Ovary (tissue), 9 donors: Measurements from ENCODE around the gene MYD88. TPM values are rescaled to one million over a fixed set of nuclear protein-coding genes. Genes with fewer than 3 reads are reported as not detected.

Source experiments
- DNase-seq, 5 donors: peaks; one replicate each; pipeline ENCODE4 v3.0.0-alpha.2; 2019 to 2020
- H3K27ac ChIP-seq, 2 donors: fragments of 200-600 bp; one replicate each; pipeline versions ENCODE4 v1.5.1 to v1.8.0; 2019 to 2022
- H3K27me3 ChIP-seq: fragments of 200-600 bp; one replicate; pipeline ENCODE4 v1.8.0; 2022
- H3K36me3 ChIP-seq: fragments of 200-600 bp; sonication (generic); one replicate; pipeline ENCODE4 v1.5.1; 2019
- H3K4me1 ChIP-seq: one replicate; pipeline ENCODE4 v1.8.1; 2013; ENCODE audit warnings: mild to moderate bottlenecking, moderate library complexity; ENCODE audit not compliant: insufficient read depth
- H3K4me3 ChIP-seq: fragments of 200-600 bp; sonication (generic); one replicate; pipeline ENCODE4 v1.5.1; 2017
- H3K9me3 ChIP-seq, 2 donors: fragments of 200-600 bp in 1 of 2; sonication (generic) in 1 of 2; one replicate each; pipeline versions ENCODE4 v1.5.1 to v1.8.1; 2013 to 2019; ENCODE audit warnings: mild to moderate bottlenecking in 1 of 2, moderate library complexity in 1 of 2
- EP300 ChIP-seq: sonication (generic); formaldehyde crosslinking; IDR thresholded peaks from one replicate; pipeline ENCODE4 v1.6.1; 2017; ENCODE audit warnings: antibody characterized with exemption
- POLR2A ChIP-seq: fragments of 450-650 bp; IDR thresholded peaks from one replicate; pipeline ENCODE4 v1.6.1; 2017; ENCODE audit warnings: antibody characterized with exemption, mild to moderate bottlenecking, moderate library complexity
- WGBS, 3 donors: extraction: QIAGEN DNeasy Blood & Tissue Kit in 1 of 3; methylation state at CpG; one replicate each; pipeline versions ENCODE4 v1.1.5 to v1.1.7; 2013 to 2017; 5-methylcytosine and 5-hydroxymethylcytosine counted together
- intact Hi-C, 4 donors: fragments of 100-400 bp; cut with DNase I; formaldehyde crosslinking; loops; one replicate each; pipeline versions ENCODE4 v1.11.0 to v1.15.1; 2022 to 2023
- polyA plus RNA-seq, 2 donors: library from polyadenylated mRNA; stranded (reverse); fragments of 200-250 nt in 1 of 2; fragments of 350-450 nt in 1 of 2; fragmentation: Illumina TruSeq in 1 of 2; extraction: RNeasy Lipid Tissue Mini Kit (QIAGEN cat#74804) in 1 of 2; gene quantifications; one replicate each; pipeline ENCODE4 v1.2.3, GENCODE V29; 2013 to 2014
- total RNA-seq, 7 donors: library from RNA; depleted of rRNA in 2 of 7; stranded (reverse); fragments of >200 nt in 2 of 7; fragmentation: NEBNext Ultra II Directional in 3 of 7; extraction: Animal tissue kit (Norgen Biotek cat#: 25700) in 3 of 7; gene quantifications; one replicate each; pipeline versions ENCODE4 v1.1.0 to v1.2.4, GENCODE V29; 2016 to 2023
- TF ChIP-seq, protein P1 (sequence below), 3 donors: fragments of 450-650 bp in 2 of 3; fragments of 200-600 bp in 1 of 3; IDR thresholded peaks; one replicate each; pipeline versions ENCODE4 v1.5.1 to v1.8.0; 2016 to 2022; ENCODE audit warnings: antibody characterized with exemption in 3 of 3, mild to moderate bottlenecking in 1 of 3
- donor health status: DM: no; HTN: no; CAD: no; lungs with moderate emphysema.
- donor health status: DM: no; HTN: no; CAD: no.
- donor health status: Bipolar disorder and iron deficiency.
- donor health status: DM: yes; HTN: yes; CAD: no.
- donor health status: DM: no; HTN: no; CAD: no.
- donor health status: DM: yes; HTN: yes; CAD: no.

Gene MYD88
- total and polyA plus RNA-seq, 9 donors, result 12.8 to 58.9 (median 24.0) TPM

DNA sequence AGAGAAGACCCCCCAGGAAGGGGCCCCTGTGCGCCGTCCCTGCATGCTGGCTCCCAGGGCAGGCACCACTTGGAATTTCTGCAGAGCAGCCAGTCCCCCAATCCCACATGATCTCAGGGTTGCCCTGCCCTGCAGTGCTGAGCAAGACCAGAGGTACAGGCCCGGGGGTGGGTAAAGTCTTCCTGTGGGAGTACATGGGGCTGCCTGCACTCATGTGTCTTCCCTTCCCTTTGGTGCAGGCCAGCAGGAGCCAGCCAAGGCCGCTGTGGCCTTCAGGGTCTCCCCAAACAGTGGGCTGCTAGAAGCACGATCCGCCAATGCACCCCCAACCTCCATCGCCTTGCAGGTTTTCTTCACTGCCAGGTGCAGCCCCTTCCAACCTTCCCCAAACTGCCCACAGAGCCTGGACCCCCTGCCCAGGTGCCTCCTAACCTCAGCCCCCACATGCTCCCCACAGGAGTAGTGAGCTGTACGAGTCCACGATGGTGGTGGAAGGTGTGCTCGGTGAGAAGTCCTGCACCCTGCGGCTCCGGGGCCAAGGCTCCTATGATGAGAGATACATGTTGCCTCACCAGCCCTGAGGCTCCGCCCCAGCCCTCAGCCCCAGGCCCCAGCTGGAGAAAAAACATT lies 16.5 kb upstream of the MYD88 start:
- Histone ChIP-seq H3K27me3 (no peaks in the 10 kb centered on the region), H3K4me1 (no peaks in the 10 kb centered on the region), H3K4me3 (no peak overlapping the region), H3K27ac (no peak overlapping the region), H3K36me3 (no peaks in the 10 kb centered on the region), H3K9me3 (no peaks in the 10 kb centered on the region)
- TF ChIP-seq POLR2A (no peak), EP300 (no peak)
- TF ChIP-seq, protein P1, sequence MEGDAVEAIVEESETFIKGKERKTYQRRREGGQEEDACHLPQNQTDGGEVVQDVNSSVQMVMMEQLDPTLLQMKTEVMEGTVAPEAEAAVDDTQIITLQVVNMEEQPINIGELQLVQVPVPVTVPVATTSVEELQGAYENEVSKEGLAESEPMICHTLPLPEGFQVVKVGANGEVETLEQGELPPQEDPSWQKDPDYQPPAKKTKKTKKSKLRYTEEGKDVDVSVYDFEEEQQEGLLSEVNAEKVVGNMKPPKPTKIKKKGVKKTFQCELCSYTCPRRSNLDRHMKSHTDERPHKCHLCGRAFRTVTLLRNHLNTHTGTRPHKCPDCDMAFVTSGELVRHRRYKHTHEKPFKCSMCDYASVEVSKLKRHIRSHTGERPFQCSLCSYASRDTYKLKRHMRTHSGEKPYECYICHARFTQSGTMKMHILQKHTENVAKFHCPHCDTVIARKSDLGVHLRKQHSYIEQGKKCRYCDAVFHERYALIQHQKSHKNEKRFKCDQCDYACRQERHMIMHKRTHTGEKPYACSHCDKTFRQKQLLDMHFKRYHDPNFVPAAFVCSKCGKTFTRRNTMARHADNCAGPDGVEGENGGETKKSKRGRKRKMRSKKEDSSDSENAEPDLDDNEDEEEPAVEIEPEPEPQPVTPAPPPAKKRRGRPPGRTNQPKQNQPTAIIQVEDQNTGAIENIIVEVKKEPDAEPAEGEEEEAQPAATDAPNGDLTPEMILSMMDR (IDR thresholded peaks at IDR 0.05), result no peak
- DNase-seq, result peak in 2 of 5 donors; percentile 10 to 11
- intact Hi-C loops, result no loop called here
- 76 to 83% (median 81%) methylated on average over 13 of the region's 13 CpGs for WGBS, 3 donors

DNA sequence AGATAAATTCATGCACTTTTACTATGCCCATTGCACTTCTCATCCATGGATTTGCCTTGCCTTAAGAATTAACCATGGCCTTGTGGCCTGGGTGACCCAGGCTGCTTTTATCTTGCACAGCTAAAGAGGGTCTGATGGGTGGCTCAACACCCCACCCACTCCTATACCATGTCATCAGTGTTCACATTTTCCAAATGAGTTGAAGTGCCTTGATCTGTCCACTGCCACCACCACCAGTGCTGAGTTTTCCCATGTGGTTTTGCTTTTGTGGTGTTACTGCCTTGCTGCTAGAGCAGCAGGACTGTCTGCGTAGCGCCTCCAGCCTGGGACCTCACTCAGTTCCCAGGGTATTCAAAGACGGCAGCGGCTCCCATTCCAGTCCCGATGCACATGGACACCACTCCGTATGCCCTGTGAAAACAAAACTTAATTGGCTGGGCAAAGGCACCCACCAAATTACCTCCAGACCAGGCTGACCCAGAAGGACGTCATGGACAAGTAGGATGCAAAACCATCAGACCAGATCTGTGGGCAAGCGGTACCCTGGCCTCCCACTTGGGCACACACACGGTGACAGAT lies 15.7 kb upstream of the MYD88 start:
- Histone ChIP-seq H3K4me1 (no peaks in the 10 kb centered on the region), H3K27ac (no peak overlapping the region), H3K4me3 (no peak overlapping the region), H3K27me3 (no peaks in the 10 kb centered on the region), H3K9me3 (no peaks in the 10 kb centered on the region), H3K36me3 (no peaks in the 10 kb centered on the region)
- no peak for TF ChIP-seq EP300
- TF ChIP-seq, protein P1 (IDR thresholded peaks at IDR 0.05), result no peak
- no peak for TF ChIP-seq POLR2A
- peak in 1 of 5 donors; percentile 3 for DNase-seq
- intact Hi-C loops, result no loop called here
- WGBS, 3 donors, result 85 to 90% (median 85%) methylated on average over 9 of the region's 9 CpGs

DNA sequence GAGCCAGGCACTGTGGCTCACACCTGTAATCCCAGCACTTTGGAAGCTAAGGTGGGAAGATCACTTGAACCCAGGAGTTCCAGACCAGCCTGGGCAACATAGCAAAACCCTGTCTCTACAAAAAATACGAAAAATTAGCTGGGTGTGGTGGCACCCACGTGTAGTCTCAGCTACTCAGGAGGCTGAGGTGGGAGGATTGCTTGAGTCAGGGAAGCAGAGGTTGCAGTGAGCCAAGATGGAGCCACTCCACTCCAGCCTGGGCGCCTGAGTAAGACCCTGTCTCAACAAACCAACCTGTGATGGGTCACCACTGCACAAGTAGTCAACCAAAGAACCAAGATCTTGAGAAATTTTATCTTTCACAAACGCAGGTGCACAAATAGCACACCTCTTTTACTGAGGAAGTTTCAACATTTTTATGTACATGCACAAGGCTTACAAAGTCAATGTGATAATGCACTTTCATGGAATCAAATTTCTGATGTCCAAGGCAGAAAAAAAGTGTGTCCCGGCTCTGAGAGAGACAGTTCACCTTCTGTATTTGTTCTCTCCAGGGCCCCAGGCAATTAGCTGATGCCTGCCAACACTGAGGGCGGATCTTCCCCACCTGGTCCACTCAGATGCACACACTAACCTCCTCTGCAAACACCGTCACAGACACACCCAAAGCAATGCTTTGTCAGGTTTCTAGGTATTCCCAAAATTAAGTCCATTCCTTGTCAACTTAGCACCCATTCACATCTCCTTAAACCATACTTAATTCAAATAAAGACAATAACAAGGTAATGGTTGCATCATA lies 13.9 kb upstream of the MYD88 start:
- Histone ChIP-seq H3K4me1 (no peaks in the 10 kb centered on the region), H3K27ac (no peak overlapping the region), H3K36me3 (no peaks in the 10 kb centered on the region), H3K4me3 (no peak overlapping the region), H3K27me3 (no peaks in the 10 kb centered on the region), H3K9me3 (no peaks in the 10 kb centered on the region)
- TF ChIP-seq EP300 (no peak), POLR2A (no peak)
- TF ChIP-seq, protein P1 (IDR thresholded peaks at IDR 0.05), result no peak
- DNase-seq, result no peak
- intact Hi-C loops, result no loop called here
- 75 to 85% (median 76%) methylated on average over 7 of the region's 7 CpGs for WGBS, 3 donors

DNA sequence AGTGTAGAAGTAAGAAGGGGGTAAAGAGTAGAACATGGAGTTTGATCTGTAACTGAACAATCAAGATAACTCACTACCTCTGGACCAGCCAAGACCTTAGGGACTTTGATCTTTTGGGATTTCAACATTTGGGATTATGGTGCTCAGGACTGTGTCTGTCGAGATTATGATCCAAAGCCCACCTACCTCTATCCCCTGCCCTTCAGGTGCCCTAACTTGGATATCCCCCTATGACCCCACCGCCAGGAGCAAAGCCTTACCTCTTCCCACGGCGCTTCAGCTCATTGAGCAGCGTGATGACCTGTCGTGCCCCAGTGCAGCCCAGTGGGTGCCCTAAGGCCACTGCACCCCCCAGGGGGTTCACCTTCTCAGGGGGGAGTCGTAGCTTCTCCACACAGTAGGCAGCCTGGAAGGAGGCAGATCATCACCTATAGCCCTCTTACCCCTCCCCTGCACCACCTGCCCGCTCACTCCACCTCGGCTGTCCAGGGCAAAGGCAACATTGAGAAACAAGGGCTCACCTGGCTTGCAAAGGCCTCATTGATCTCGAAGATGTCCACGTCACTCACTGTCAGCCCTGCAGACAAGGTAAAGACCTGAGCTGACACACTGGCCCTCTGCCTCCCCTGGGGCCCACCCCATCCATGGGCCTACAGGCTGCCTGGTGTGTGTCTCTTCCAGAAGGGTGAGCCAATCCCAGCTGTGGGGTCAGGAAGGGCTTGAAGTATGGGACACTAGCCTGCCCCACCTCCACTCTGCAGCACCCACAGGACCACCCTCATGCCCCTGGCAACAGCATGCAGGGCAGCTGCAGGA lies 12.9 kb upstream of the MYD88 start:
- WGBS, 3 donors, result 92 to 94% (median 92%) methylated on average over 11 of the region's 11 CpGs
- intact Hi-C loops, result no loop called here

More for the DNA sequence above, 12.9 kb upstream of the MYD88 start:
- no peak overlapping the region for H3K27ac ChIP-seq
- no peaks in the 10 kb centered on the region for H3K9me3 ChIP-seq
- H3K4me1 ChIP-seq, result no peaks in the 10 kb centered on the region
- no peaks in the 10 kb centered on the region for H3K27me3 ChIP-seq
- H3K36me3 ChIP-seq, result no peaks in the 10 kb centered on the region
- peak in 1 of 5 donors; percentile 6 for DNase-seq
- TF ChIP-seq POLR2A (no peak), EP300 (no peak)
- TF ChIP-seq, protein P1 (IDR thresholded peaks at IDR 0.05), result no peak
- no peak overlapping the region for H3K4me3 ChIP-seq
